Endothelial cell of umbilical vein (primary cell): ENCODE data around the gene SRGAP3.

Source experiments
- EZH2 ChIP-seq: IDR thresholded peaks from 2 replicates; pipeline ENCODE4 v1.6.1; 2012; ENCODE audit warnings: borderline replicate concordance, low read depth, mild to moderate bottlenecking, moderate library complexity, low read length, inconsistent platforms; ENCODE audit not compliant: severe bottlenecking
- GATA2 ChIP-seq: IDR thresholded peaks from 2 replicates; pipeline ENCODE4 v1.7.0; 2011; ENCODE audit warnings: low read depth, mild to moderate bottlenecking, moderate library complexity, mixed read lengths, low read length; ENCODE audit not compliant: insufficient read length, insufficient read depth
- JUN ChIP-seq: IDR thresholded peaks from 2 replicates; pipeline ENCODE4 v1.6.1; 2011; ENCODE audit warnings: borderline replicate concordance, low read depth; ENCODE audit not compliant: insufficient read length, insufficient read depth
- POLR2A ChIP-seq: IDR thresholded peaks from 2 replicates; pipeline ENCODE4 v1.6.1; 2012; ENCODE audit warnings: low read depth, mild to moderate bottlenecking, control low read depth, low read length
- POLR2AphosphoS5 ChIP-seq: IDR thresholded peaks from 2 replicates; pipeline ENCODE4 v1.6.1; 2012; ENCODE audit warnings: low read depth, mild to moderate bottlenecking, control low read depth, low read length, moderate library complexity; ENCODE audit not compliant: insufficient read depth
- TF ChIP-seq, protein P1 (sequence below), 2 donors: IDR thresholded peaks; 1 replicate in 1 of 2; 2 replicates in 1 of 2; pipeline ENCODE4 v1.5.1; 2011; ENCODE audit warnings: low read length in 2 of 2, mild to moderate bottlenecking in 2 of 2, moderate library complexity in 2 of 2, control low read depth in 1 of 2, inconsistent platforms in 1 of 2, low read depth in 1 of 2; ENCODE audit not compliant: insufficient read depth in 1 of 2; ENCODE audit errors: extremely low read depth in 1 of 2
- TF ChIP-seq, protein P2 (sequence below): IDR thresholded peaks from 2 replicates; pipeline ENCODE4 v1.6.1; 2011; ENCODE audit not compliant: insufficient read depth, insufficient read length

GRCh38 chr3:9216736-9217135 is 32.7 kb downstream of the SRGAP3 start:
- TF ChIP-seq EZH2 (no peak), POLR2A (no peak), POLR2AphosphoS5 (no peak), JUN (no peak), GATA2 (no peak)
- TF ChIP-seq, protein P1, sequence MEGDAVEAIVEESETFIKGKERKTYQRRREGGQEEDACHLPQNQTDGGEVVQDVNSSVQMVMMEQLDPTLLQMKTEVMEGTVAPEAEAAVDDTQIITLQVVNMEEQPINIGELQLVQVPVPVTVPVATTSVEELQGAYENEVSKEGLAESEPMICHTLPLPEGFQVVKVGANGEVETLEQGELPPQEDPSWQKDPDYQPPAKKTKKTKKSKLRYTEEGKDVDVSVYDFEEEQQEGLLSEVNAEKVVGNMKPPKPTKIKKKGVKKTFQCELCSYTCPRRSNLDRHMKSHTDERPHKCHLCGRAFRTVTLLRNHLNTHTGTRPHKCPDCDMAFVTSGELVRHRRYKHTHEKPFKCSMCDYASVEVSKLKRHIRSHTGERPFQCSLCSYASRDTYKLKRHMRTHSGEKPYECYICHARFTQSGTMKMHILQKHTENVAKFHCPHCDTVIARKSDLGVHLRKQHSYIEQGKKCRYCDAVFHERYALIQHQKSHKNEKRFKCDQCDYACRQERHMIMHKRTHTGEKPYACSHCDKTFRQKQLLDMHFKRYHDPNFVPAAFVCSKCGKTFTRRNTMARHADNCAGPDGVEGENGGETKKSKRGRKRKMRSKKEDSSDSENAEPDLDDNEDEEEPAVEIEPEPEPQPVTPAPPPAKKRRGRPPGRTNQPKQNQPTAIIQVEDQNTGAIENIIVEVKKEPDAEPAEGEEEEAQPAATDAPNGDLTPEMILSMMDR (IDR thresholded peaks at IDR 0.05; ENCODE audit: extremely low read depth in 1 of 2, insufficient read depth in 1 of 2, low read depth in 1 of 2, low read length in 2 of 2) = no peak
- TF ChIP-seq, protein P2, sequence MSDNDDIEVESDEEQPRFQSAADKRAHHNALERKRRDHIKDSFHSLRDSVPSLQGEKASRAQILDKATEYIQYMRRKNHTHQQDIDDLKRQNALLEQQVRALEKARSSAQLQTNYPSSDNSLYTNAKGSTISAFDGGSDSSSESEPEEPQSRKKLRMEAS = no peak
